HUES64 (cell line): ENCODE data around the gene CD300LB.

ENCODE experiments used
- H3K27ac ChIP-seq: 2 replicates; pipeline ENCODE4 v1.7.0; 2013; ENCODE audit warnings: low read depth, low read length, inconsistent platforms
- H3K27me3 ChIP-seq: 2 replicates; pipeline ENCODE4 v1.6.1; 2013; ENCODE audit warnings: mild to moderate bottlenecking, low read length; ENCODE audit not compliant: insufficient read depth
- H3K36me3 ChIP-seq: 2 replicates; pipeline ENCODE4 v1.6.1; 2013; ENCODE audit warnings: mild to moderate bottlenecking, low read length; ENCODE audit not compliant: insufficient read depth
- H3K4me1 ChIP-seq: 2 replicates; pipeline ENCODE4 v1.6.1; 2013; ENCODE audit warnings: mild to moderate bottlenecking, low read length, moderate library complexity; ENCODE audit not compliant: insufficient read depth
- H3K4me3 ChIP-seq: 2 replicates; pipeline ENCODE4 v1.5.1; 2013; ENCODE audit warnings: mild to moderate bottlenecking, low read length, moderate library complexity
- H3K9ac ChIP-seq: 2 replicates; pipeline ENCODE4 v1.6.1; 2013; ENCODE audit warnings: mild to moderate bottlenecking, low read depth, low read length
- H3K9me3 ChIP-seq: 2 replicates; pipeline ENCODE4 v1.6.1; 2013; ENCODE audit warnings: low read depth, low read length; ENCODE audit not compliant: insufficient read depth
- WGBS: fragments of 150-250, 120-280 bp; methylation state at CpG from one replicate; pipeline ENCODE4 v1.1.7; 2013; ENCODE audit warnings: missing lambda C conversion rate; 5-methylcytosine and 5-hydroxymethylcytosine counted together

The CD300LB gene

GRCh38 chr17:74485841-74486240, 45.4 kb downstream of the CD300LB start:
- no peak overlapping the region for H3K9ac ChIP-seq
- 0 out of 2 replicates have a peak, but pooled peaks cover 2% of the 10 kb centered on the region for H3K9me3 ChIP-seq
- no peaks in the 10 kb centered on the region for H3K36me3 ChIP-seq
- H3K27me3 ChIP-seq, result no peaks in the 10 kb centered on the region
- no peak overlapping the region for H3K4me3 ChIP-seq
- 95% methylated on average over 5 of the region's 5 CpGs for WGBS
- H3K27ac ChIP-seq, result no peak overlapping the region
- no peaks in the 10 kb centered on the region for H3K4me1 ChIP-seq

GRCh38 chr17:74485022-74485743, 46.1 kb downstream of the CD300LB start:
- no peak overlapping the region for H3K9ac ChIP-seq
- no peaks in the 10 kb centered on the region for H3K4me1 ChIP-seq
- no peak overlapping the region for H3K27ac ChIP-seq
- H3K9me3 ChIP-seq, result 0 out of 2 replicates have a peak, but pooled peaks cover 2% of the 10 kb centered on the region
- H3K36me3 ChIP-seq, result no peaks in the 10 kb centered on the region
- WGBS, result 88% methylated on average over 9 of the region's 9 CpGs
- no peaks in the 10 kb centered on the region for H3K27me3 ChIP-seq
- no peak overlapping the region for H3K4me3 ChIP-seq

DNA sequence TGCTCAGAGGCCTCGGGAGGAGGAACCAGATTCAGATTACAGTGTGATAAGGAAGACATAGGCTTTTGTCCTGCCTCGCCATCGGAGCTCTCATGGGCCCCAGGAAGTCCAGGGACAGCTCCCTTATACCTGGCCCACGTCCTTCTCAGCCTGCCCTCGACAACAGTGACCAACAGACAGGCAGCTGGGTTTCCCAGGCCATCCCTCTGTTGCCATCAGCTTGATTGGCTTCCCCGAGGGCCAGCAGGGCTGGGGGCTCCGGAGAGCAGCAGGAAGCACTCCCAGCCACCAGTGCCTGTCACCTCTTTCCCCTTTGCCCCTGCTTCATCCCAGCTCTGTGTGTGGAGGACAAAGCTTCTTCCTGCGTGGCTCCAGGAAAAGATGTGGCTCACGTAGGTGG, 47.2 kb downstream of the CD300LB start:
- Histone ChIP-seq H3K36me3 (no peaks in the 10 kb centered on the region), H3K4me1 (no peaks in the 10 kb centered on the region), H3K9me3 (0 out of 2 replicates have a peak, but pooled peaks cover 2% of the 10 kb centered on the region), H3K4me3 (no peak overlapping the region), H3K27ac (no peak overlapping the region), H3K9ac (no peak overlapping the region), H3K27me3 (no peaks in the 10 kb centered on the region)
- WGBS, result 77% methylated on average over 9 of the region's 9 CpGs

GRCh38 chr17:74481621-74482020, 49.7 kb downstream of the CD300LB start:
- WGBS, result 90% methylated on average over 7 of the region's 7 CpGs
- no peaks in the 10 kb centered on the region for H3K27me3 ChIP-seq

DNA sequence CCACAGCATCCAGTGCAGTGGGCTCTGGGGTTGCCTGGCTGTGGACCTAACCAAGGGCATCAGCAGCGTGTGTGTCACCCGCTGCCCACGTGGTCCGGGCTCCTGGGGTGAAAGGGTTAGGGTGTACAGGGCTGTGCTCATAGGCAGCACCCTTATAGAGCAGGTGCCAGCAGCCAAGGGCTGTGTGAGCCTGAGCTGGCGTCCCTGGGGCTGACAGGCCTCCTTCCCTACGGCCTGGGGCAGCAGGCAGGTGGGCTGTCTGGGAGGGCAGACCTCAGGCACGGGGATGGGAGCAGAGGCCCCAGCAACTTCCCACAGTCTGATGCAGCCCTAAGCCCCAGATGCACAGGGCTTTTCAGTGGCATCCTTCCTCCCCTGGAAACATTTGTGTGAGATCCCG, 51.0 kb downstream of the CD300LB start:
- Histone ChIP-seq H3K27ac (no peak overlapping the region), H3K27me3 (no peaks in the 10 kb centered on the region)
- WGBS, result 85% methylated on average over 8 of the region's 8 CpGs

More at GRCh38 chr17:74481621-74482020, 49.7 kb downstream of the CD300LB start:
- H3K4me1 ChIP-seq, result no peaks in the 10 kb centered on the region
- H3K9me3 ChIP-seq, result no peaks in the 10 kb centered on the region
- H3K4me3 ChIP-seq, result no peak overlapping the region
- no peak overlapping the region for H3K9ac ChIP-seq
- no peak overlapping the region for H3K27ac ChIP-seq
- no peaks in the 10 kb centered on the region for H3K36me3 ChIP-seq

GRCh38 chr17:74478420-74479100, 52.7 kb downstream of the CD300LB start:
- no peaks in the 10 kb centered on the region for H3K4me1 ChIP-seq
- H3K9me3 ChIP-seq, result peaks cover 9% of the 10 kb centered on the region
- no peak overlapping the region for H3K4me3 ChIP-seq
- no peaks in the 10 kb centered on the region; the same call in 1 of the 2 replicates for H3K27me3 ChIP-seq
- no peak overlapping the region for H3K27ac ChIP-seq
- no peaks in the 10 kb centered on the region for H3K36me3 ChIP-seq
- 77% methylated on average over 5 of the region's 6 CpGs for WGBS
- no peak overlapping the region for H3K9ac ChIP-seq

More for the DNA sequence above, 51.0 kb downstream of the CD300LB start:
- no peak overlapping the region for H3K4me3 ChIP-seq
- no peaks in the 10 kb centered on the region for H3K36me3 ChIP-seq
- H3K9ac ChIP-seq, result no peak overlapping the region
- peaks cover 9% of the 10 kb centered on the region for H3K9me3 ChIP-seq
- no peaks in the 10 kb centered on the region for H3K4me1 ChIP-seq

- H3K36me3 ChIP-seq, result no peaks in the 10 kb centered on the region
- H3K9ac ChIP-seq, result no peak overlapping the region
- peaks cover 9% of the 10 kb centered on the region for H3K9me3 ChIP-seq
- H3K27me3 ChIP-seq, result no peaks in the 10 kb centered on the region; the same call in 1 of the 2 replicates
- no peak overlapping the region for H3K4me3 ChIP-seq
- H3K4me1 ChIP-seq, result no peaks in the 10 kb centered on the region
- H3K27ac ChIP-seq, result no peak overlapping the region
- 85% methylated on average over 4 of the region's 4 CpGs for WGBS
Observed at GRCh38 chr17:74477411-74477810, 53.9 kb downstream of the CD300LB start.

GRCh38 chr17:74475189-74475588, 56.1 kb downstream of the CD300LB start:
- Histone ChIP-seq H3K9me3 (peaks cover 9% of the 10 kb centered on the region), H3K4me1 (no peaks in the 10 kb centered on the region), H3K36me3 (no peaks in the 10 kb centered on the region), H3K27me3 (no peaks in the 10 kb centered on the region; the same call in 1 of the 2 replicates), H3K4me3 (no peak overlapping the region), H3K9ac (no peak overlapping the region), H3K27ac (no peak overlapping the region)
- WGBS, result 92% methylated on average over 4 of the region's 4 CpGs

DNA sequence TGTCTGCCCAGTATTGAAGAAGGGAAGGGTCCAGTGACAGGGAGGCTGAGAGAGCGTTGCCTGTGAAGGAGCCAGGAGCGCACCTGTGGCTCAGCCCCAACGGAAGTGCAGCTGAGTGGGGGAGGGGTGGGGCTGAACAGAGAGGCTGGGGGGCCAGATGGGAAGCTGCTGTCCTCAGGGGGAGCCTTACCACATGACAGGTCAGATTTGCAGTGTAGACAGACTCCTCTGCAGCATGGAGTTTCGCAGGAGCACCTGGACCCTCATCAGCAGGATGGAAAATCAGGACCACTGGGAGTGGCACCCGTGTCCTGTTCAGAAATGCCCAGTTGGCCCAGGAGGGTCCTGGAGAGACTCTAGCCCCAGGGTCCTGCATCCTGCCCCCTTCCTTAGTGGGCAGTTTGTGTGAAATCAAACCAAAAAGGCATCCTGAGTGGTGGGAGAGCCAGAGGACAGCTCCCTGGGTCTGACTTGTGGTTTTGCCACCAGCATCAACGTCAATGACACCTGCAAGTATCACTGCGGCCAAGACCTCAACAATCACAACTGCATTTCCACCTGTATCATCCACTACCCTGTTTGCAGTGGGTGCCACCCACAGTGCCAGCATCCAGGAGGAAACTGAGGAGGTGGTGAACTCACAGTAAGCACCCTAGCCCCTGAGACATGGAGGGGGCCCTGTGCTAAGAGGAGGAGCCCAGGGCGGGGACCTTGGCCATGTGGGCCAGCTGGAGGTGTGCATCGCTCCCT, 57.1 kb downstream of the CD300LB start:
- no peak overlapping the region for H3K27ac ChIP-seq
- H3K4me1 ChIP-seq, result no peaks in the 10 kb centered on the region
- H3K27me3 ChIP-seq, result no peaks in the 10 kb centered on the region; the same call in 1 of the 2 replicates
- no peak overlapping the region for H3K4me3 ChIP-seq
- peaks cover 9% of the 10 kb centered on the region for H3K9me3 ChIP-seq
- H3K36me3 ChIP-seq, result no peaks in the 10 kb centered on the region
- WGBS, result 88% methylated on average over 9 of the region's 9 CpGs
- no peak overlapping the region for H3K9ac ChIP-seq

GRCh38 chr17:74473294-74473693, 58.0 kb downstream of the CD300LB start:
- Histone ChIP-seq H3K4me3 (no peak overlapping the region), H3K4me1 (no peaks in the 10 kb centered on the region)

GRCh38 chr17:74472890-74473289, 58.4 kb downstream of the CD300LB start:
- H3K9me3 ChIP-seq, result peaks cover 9% of the 10 kb centered on the region
- no peak overlapping the region for H3K4me3 ChIP-seq
- H3K9ac ChIP-seq, result no peak overlapping the region
- H3K27ac ChIP-seq, result no peak overlapping the region
- no peaks in the 10 kb centered on the region for H3K36me3 ChIP-seq
- H3K27me3 ChIP-seq, result no peaks in the 10 kb centered on the region; the same call in 1 of the 2 replicates
- no peaks in the 10 kb centered on the region for H3K4me1 ChIP-seq
- WGBS, result 90% methylated on average over 4 of the region's 4 CpGs

More at GRCh38 chr17:74473294-74473693, 58.0 kb downstream of the CD300LB start:
- Histone ChIP-seq H3K27ac (no peak overlapping the region), H3K9ac (no peak overlapping the region), H3K36me3 (no peaks in the 10 kb centered on the region), H3K9me3 (peaks cover 9% of the 10 kb centered on the region), H3K27me3 (no peaks in the 10 kb centered on the region; the same call in 1 of the 2 replicates)
- WGBS, result 96% methylated on average over 8 of the region's 8 CpGs
